Chondrocyte (in vitro differentiated cells): ENCODE measurements around the gene TRIM8. TPM values are rescaled to one million over a fixed set of nuclear protein-coding genes. Genes with fewer than 3 reads are reported as not detected.

ENCODE experiments used
- DNase-seq: peaks from one replicate; pipeline ENCODE4 v3.0.0; 2021; ENCODE audit warnings: mixed read lengths, low spot score
- H3K27ac Mint-ChIP-seq: one replicate; pipeline ENCODE4 v1.8.0; 2021; ENCODE audit warnings: mild to moderate bottlenecking, moderate library complexity, mixed read lengths; ENCODE audit not compliant: unreplicated experiment
- H3K27me3 Mint-ChIP-seq: 2 replicates; pipeline ENCODE4 v1.8.0; 2021; ENCODE audit warnings: low read depth, mixed read lengths
- H3K36me3 Mint-ChIP-seq: 2 replicates; pipeline ENCODE4 v1.8.0; 2021; ENCODE audit warnings: low read depth, mixed read lengths
- H3K4me1 Mint-ChIP-seq: 2 replicates; pipeline ENCODE4 v1.8.0; 2021; ENCODE audit warnings: low read depth, mild to moderate bottlenecking, mixed read lengths
- H3K4me3 Mint-ChIP-seq: one replicate; pipeline ENCODE4 v1.8.0; 2021; ENCODE audit warnings: mild to moderate bottlenecking, moderate library complexity, mixed read lengths; ENCODE audit not compliant: unreplicated experiment
- H3K9me3 Mint-ChIP-seq: 2 replicates; pipeline ENCODE4 v1.8.0; 2021; ENCODE audit warnings: low read depth, mixed read lengths
- total RNA-seq: library from RNA; stranded (reverse); gene quantifications from 3 replicates; pipeline ENCODE4 v1.2.1, GENCODE V29; 2021
- TF ChIP-seq, protein P1 (sequence below): fragments of 200-600 bp; sonication (generic); IDR thresholded peaks from 2 replicates; pipeline ENCODE4 v1.5.0; 2021; ENCODE audit warnings: antibody characterized with exemption, mild to moderate bottlenecking, moderate library complexity

Gene TRIM8
- total RNA-seq, 1 donor from 2014 or later = 66.8 TPM

- peaks cover 4% of the 10 kb centered on the region for H3K36me3 Mint-ChIP-seq
- H3K4me3 Mint-ChIP-seq = no peak overlapping the region
- no peak overlapping the region for H3K27ac Mint-ChIP-seq
- peaks cover 6% of the 10 kb centered on the region for H3K4me1 Mint-ChIP-seq
- H3K9me3 Mint-ChIP-seq = no peaks in the 10 kb centered on the region
- TF ChIP-seq, protein P1, sequence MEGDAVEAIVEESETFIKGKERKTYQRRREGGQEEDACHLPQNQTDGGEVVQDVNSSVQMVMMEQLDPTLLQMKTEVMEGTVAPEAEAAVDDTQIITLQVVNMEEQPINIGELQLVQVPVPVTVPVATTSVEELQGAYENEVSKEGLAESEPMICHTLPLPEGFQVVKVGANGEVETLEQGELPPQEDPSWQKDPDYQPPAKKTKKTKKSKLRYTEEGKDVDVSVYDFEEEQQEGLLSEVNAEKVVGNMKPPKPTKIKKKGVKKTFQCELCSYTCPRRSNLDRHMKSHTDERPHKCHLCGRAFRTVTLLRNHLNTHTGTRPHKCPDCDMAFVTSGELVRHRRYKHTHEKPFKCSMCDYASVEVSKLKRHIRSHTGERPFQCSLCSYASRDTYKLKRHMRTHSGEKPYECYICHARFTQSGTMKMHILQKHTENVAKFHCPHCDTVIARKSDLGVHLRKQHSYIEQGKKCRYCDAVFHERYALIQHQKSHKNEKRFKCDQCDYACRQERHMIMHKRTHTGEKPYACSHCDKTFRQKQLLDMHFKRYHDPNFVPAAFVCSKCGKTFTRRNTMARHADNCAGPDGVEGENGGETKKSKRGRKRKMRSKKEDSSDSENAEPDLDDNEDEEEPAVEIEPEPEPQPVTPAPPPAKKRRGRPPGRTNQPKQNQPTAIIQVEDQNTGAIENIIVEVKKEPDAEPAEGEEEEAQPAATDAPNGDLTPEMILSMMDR = no peak
- H3K27me3 Mint-ChIP-seq = no peaks in the 10 kb centered on the region
- DNase-seq = peak; percentile 9
Observed at GRCh38 chr10:102610441-102610887, 33.8 kb upstream of the TRIM8 start.

GRCh38 chr10:102611514-102612087 is 32.7 kb upstream of the TRIM8 start:
- H3K36me3 Mint-ChIP-seq = peaks cover 2% of the 10 kb centered on the region
- TF ChIP-seq, protein P1 = no peak
- DNase-seq = peak; percentile 43
- H3K27me3 Mint-ChIP-seq = no peaks in the 10 kb centered on the region
- H3K4me1 Mint-ChIP-seq = no peaks in the 10 kb centered on the region
- no peak overlapping the region for H3K27ac Mint-ChIP-seq
- no peak overlapping the region for H3K4me3 Mint-ChIP-seq
- no peaks in the 10 kb centered on the region for H3K9me3 Mint-ChIP-seq

GRCh38 chr10:102612964-102613275 is 31.4 kb upstream of the TRIM8 start:
- H3K27ac Mint-ChIP-seq = no peak overlapping the region
- TF ChIP-seq, protein P1 = no peak
- H3K27me3 Mint-ChIP-seq = no peaks in the 10 kb centered on the region
- no peaks in the 10 kb centered on the region for H3K4me1 Mint-ChIP-seq
- peaks cover 8% of the 10 kb centered on the region for H3K36me3 Mint-ChIP-seq
- H3K9me3 Mint-ChIP-seq = no peaks in the 10 kb centered on the region
- no peak overlapping the region for H3K4me3 Mint-ChIP-seq
- no peak for DNase-seq

GRCh38 chr10:102613286-102613685 is 31.0 kb upstream of the TRIM8 start:
- TF ChIP-seq, protein P1 = no peak
- Mint-ChIP-seq H3K4me3 (no peak overlapping the region), H3K27me3 (no peaks in the 10 kb centered on the region), H3K27ac (no peak overlapping the region), H3K36me3 (peaks cover 8% of the 10 kb centered on the region), H3K9me3 (no peaks in the 10 kb centered on the region), H3K4me1 (peaks cover under 1% of the 10 kb centered on the region)
- peak; percentile 58 for DNase-seq

DNA sequence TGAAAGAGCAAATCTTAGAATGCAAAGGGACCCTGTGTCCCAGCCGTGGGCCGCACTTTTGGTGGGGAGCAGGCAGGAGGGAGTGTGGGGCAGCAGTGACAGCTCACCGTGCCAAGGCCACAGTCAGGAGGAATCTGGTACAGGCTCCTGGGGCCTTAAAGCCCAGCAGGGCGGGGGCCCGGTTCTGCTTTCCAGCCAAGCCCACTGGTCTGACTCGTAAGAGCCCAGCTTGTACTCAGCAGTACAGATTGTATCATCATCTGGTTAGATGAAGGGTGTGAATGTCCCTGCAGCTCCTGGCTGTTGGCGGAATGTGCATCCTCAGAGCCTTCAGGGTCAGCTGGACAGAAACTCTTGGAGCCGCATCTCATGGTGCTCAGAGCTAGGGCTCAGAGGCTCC is 30.5 kb upstream of the TRIM8 start:
- H3K4me1 Mint-ChIP-seq = peaks cover 5% of the 10 kb centered on the region

More for the DNA sequence above, 30.5 kb upstream of the TRIM8 start:
- peak; percentile 72 for DNase-seq
- peaks cover 8% of the 10 kb centered on the region for H3K36me3 Mint-ChIP-seq
- H3K4me3 Mint-ChIP-seq = no peak overlapping the region
- no peaks in the 10 kb centered on the region for H3K27me3 Mint-ChIP-seq
- TF ChIP-seq, protein P1 = no peak
- no peaks in the 10 kb centered on the region for H3K9me3 Mint-ChIP-seq
- H3K27ac Mint-ChIP-seq = no peak overlapping the region
